IMR-90 (cell line): ENCODE measurements around the gene CPEB2. TPM values are rescaled to one million over a fixed set of nuclear protein-coding genes. Genes with fewer than 3 reads are reported as not detected.

ENCODE experiments used
- ATAC-seq: fragments of 200-7000 bp; cut with Tn5 transposase; 2 replicates; pipeline ENCODE4 v1.9.1; 2020; ENCODE audit warnings: low read depth, mild to moderate bottlenecking, moderate library complexity
- BruUV-seq: library from RNA; stranded (reverse); fragments of 400-500 nt; replicated peaks from 2 replicates; lab custom pipeline; 2021; lab: Mats Ljungman, UMichigan
- CTCF ChIA-PET: fragments of 300-600 bp; formaldehyde crosslinking; extraction: SDS; loops from one replicate; lab custom pipeline; 2021; ENCODE audit warnings: antibody characterized with exemption; lab: Yijun Ruan, JAX
- POLR2A ChIA-PET: fragments of 300-600 bp; sonication (Branson Sonifier 250); formaldehyde crosslinking; loops from one replicate; lab custom pipeline; 2022; ENCODE audit warnings: antibody characterized with exemption; ENCODE audit not compliant: unreplicated experiment; lab: Charles Lee
- DNase-seq: peaks from one replicate; pipeline ENCODE4 v3.0.0; 2013
- H2AFZ ChIP-seq: replicated peaks from 2 replicates; pipeline ENCODE3; 2013; ENCODE audit warnings: low read length, mild to moderate bottlenecking; ENCODE audit not compliant: poor library complexity
- H2AK5ac ChIP-seq: 2 replicates; pipeline ENCODE4 v1.6.1; 2013; ENCODE audit warnings: low read depth, low read length, inconsistent platforms
- H2AK9ac ChIP-seq: replicated peaks from 2 replicates; pipeline ENCODE3; 2013; ENCODE audit warnings: mild to moderate bottlenecking, low read depth, low read length, moderate library complexity; ENCODE audit not compliant: poor library complexity
- H2BK120ac ChIP-seq: 2 replicates; pipeline ENCODE4 v1.6.1; 2013; ENCODE audit warnings: low read depth, low read length, inconsistent platforms
- H2BK15ac ChIP-seq: 3 replicates; pipeline ENCODE4 v1.6.1; 2013; ENCODE audit warnings: low read depth, low read length, inconsistent platforms
- H2BK20ac ChIP-seq: 2 replicates; pipeline ENCODE4 v1.6.1; 2013; ENCODE audit warnings: low read depth, mild to moderate bottlenecking, inconsistent platforms, low read length, moderate library complexity
- H2BK5ac ChIP-seq: 2 replicates; pipeline ENCODE4 v1.6.1; 2013; ENCODE audit warnings: mild to moderate bottlenecking, low read depth, low read length, inconsistent platforms; ENCODE audit not compliant: poor library complexity, severe bottlenecking
- H3K14ac ChIP-seq: replicated peaks from 2 replicates; pipeline ENCODE4 v1.6.1; 2013; ENCODE audit warnings: low read depth, low read length, inconsistent platforms
- H3K18ac ChIP-seq: 2 replicates; pipeline ENCODE4 v1.6.1; 2013; ENCODE audit warnings: low read depth, low read length, control low read depth
- H3K23ac ChIP-seq: 2 replicates; pipeline ENCODE4 v1.6.1; 2013; ENCODE audit warnings: low read depth, low read length, inconsistent platforms
- H3K27ac ChIP-seq: 2 replicates; pipeline ENCODE4 v1.5.1; 2013; ENCODE audit warnings: mild to moderate bottlenecking, control low read depth, low read length; ENCODE audit not compliant: insufficient read depth
- H3K27me3 ChIP-seq: 2 replicates; pipeline ENCODE4 v1.6.1; 2013; ENCODE audit warnings: low read length; ENCODE audit not compliant: control insufficient read depth, insufficient read depth
- H3K36me3 ChIP-seq: 2 replicates; pipeline ENCODE4 v1.6.1; 2013; ENCODE audit warnings: low read length, mixed read lengths; ENCODE audit not compliant: control insufficient read depth, insufficient read depth
- H3K4ac ChIP-seq: 2 replicates; pipeline ENCODE4 v1.6.1; 2013; ENCODE audit warnings: low read depth, low read length, inconsistent platforms
- H3K4me1 ChIP-seq: 2 replicates; pipeline ENCODE4 v1.6.1; 2013; ENCODE audit warnings: low read length, mixed read lengths; ENCODE audit not compliant: control insufficient read depth, insufficient read depth
- H3K4me2 ChIP-seq: 2 replicates; pipeline ENCODE4 v1.6.1; 2013; ENCODE audit warnings: low read depth, mild to moderate bottlenecking, control low read depth, low read length, moderate library complexity
- H3K4me3 ChIP-seq: 2 replicates; pipeline ENCODE4 v1.5.1; 2013; ENCODE audit warnings: low read depth, mild to moderate bottlenecking, control low read depth, low read length, moderate library complexity; ENCODE audit not compliant: insufficient read depth
- H3K56ac ChIP-seq: 2 replicates; pipeline ENCODE4 v1.6.1; 2013; ENCODE audit warnings: low read length, inconsistent platforms; ENCODE audit not compliant: insufficient read depth; ENCODE audit errors: extremely low read depth
- H3K79me1 ChIP-seq, 2 experiments: 2 replicates each; pipeline ENCODE4 v1.6.1; 2013; ENCODE audit warnings: low read length in 2 of 2, inconsistent platforms in 1 of 2, low read depth in 1 of 2
- H3K9ac ChIP-seq: 2 replicates; pipeline ENCODE4 v1.6.1; 2013; ENCODE audit warnings: low read depth, low read length, control low read depth
- H3K9me1 ChIP-seq: 2 replicates; pipeline ENCODE4 v1.6.1; 2013; ENCODE audit warnings: low read length, inconsistent platforms; ENCODE audit not compliant: insufficient read depth
- H3K9me3 ChIP-seq: 2 replicates; pipeline ENCODE4 v1.6.1; 2013; ENCODE audit warnings: low read length; ENCODE audit not compliant: control insufficient read depth, insufficient read depth
- H4K20me1 ChIP-seq: 2 replicates; pipeline ENCODE4 v1.6.1; 2013; ENCODE audit warnings: low read length, inconsistent platforms; ENCODE audit not compliant: insufficient read depth
- H4K5ac ChIP-seq: 2 replicates; pipeline ENCODE4 v1.6.1; 2013; ENCODE audit warnings: mild to moderate bottlenecking, low read depth, low read length, control low read depth
- H4K8ac ChIP-seq, 2 experiments: 2 replicates each; pipeline ENCODE4 v1.6.1; 2013; ENCODE audit warnings: low read depth in 2 of 2, low read length in 2 of 2, control low read depth in 1 of 2, inconsistent platforms in 1 of 2
- H4K91ac ChIP-seq: 2 replicates; pipeline ENCODE4 v1.6.1; 2013; ENCODE audit warnings: low read depth, low read length, inconsistent platforms; ENCODE audit not compliant: insufficient read depth
- RAD21 ChIP-seq: IDR thresholded peaks from 2 replicates; pipeline ENCODE4 v1.6.1; 2012; ENCODE audit warnings: low read length, improper control_type of control experiment
- WGBS, 2 experiments: methylation state at CpG; one replicate each; pipeline versions ENCODE4 v1.1.5 to v1.1.7; 2013; ENCODE audit warnings: missing lambda C conversion rate in 2 of 2; ENCODE audit not compliant: insufficient read length in 1 of 2; ENCODE audit errors: extremely low coverage in 2 of 2; 5-methylcytosine and 5-hydroxymethylcytosine counted together
- dilution Hi-C: fragments of 300-500 bp; cut with HindIII; formaldehyde crosslinking; loops from one replicate; pipeline ENCODE4 v1.14.3; 2018; ENCODE audit warnings: low sequenced_read_pairs; ENCODE audit not compliant: unreplicated experiment
- in situ Hi-C: fragments of 300-500 bp; cut with MboI; formaldehyde crosslinking; loops from 3 replicates; pipeline ENCODE4 v1.14.3; 2019; ENCODE audit warnings: low sequenced_read_pairs, inconsistent platforms, mixed read lengths
- intact Hi-C: fragments of 100-400 bp; cut with micrococcal nuclease; formaldehyde crosslinking; loops from 2 replicates; pipeline ENCODE4 v1.10.0; 2022
- polyA plus RNA-seq, 3 experiments: library from polyadenylated mRNA; depleted of rRNA; stranded (reverse); fragments of >200 nt; gene quantifications; 2 replicates each; pipeline ENCODE4 v1.2.3, GENCODE V29; 2012; ENCODE audit warnings: low replicate concordance in 1 of 3
- total RNA-seq: library from RNA; depleted of rRNA; stranded (reverse); fragments of >200 nt; gene quantifications from 2 replicates; pipeline ENCODE4 v1.2.3, GENCODE V29; 2012

CPEB2 gene
- total and polyA plus RNA-seq, 2 of the 4 experiments (the other 2 are of a cell fraction) = 10.6 to 12.0 TPM

DNA sequence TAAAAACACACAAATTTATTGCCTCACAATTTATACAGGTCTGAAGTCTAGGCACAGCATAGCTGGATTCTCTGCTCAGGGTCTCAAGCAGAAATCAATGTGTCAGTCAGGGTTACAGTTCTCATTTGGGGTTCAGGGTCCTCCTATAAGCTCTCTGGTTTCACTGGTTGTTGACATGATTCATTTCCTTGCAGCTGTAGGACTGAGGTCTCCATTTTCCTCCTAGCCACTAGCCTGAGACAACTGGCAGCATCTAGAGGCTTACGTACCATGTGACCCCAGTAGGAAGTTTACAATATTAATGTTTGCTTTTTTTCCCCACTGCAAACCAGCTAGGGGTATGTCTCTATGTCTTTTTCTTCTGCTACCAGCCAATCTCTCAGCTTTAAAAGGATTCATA lies 102.5 kb downstream of the CPEB2 start:
- Histone ChIP-seq H3K4ac (no peak overlapping the region), H3K36me3 (no peaks in the 10 kb centered on the region), H4K91ac (no peak overlapping the region), H3K79me1 (no peaks in the 10 kb centered on the region), H3K4me1 (peaks cover 4% of the 10 kb centered on the region; the same call in 1 of the 2 replicates), H2AK5ac (no peak overlapping the region), H2AFZ (peak overlapping the region; percentile 56), H3K56ac (no peak overlapping the region), H4K5ac (no peak overlapping the region), H2BK20ac (no peak overlapping the region), H2BK5ac (no peak overlapping the region), H3K14ac (no peak overlapping the region), H2BK120ac (no peak overlapping the region), H3K4me3 (no peak overlapping the region), H3K9ac (no peak overlapping the region), H3K23ac (no peak overlapping the region), H2BK15ac (no peak overlapping the region), H3K18ac (no peak overlapping the region), H3K9me1 (no peaks in the 10 kb centered on the region), H3K27ac (no peak overlapping the region), H3K27me3 (no peaks in the 10 kb centered on the region), H3K9me3 (no peaks in the 10 kb centered on the region), H2AK9ac (no peak overlapping the region), H4K8ac (no peak overlapping the region), H4K20me1 (no peaks in the 10 kb centered on the region), H3K4me2 (no peak overlapping the region)
- in situ Hi-C loops (no loop called here), intact Hi-C loops (no loop called here), dilution Hi-C loops (no loop called here)
- ATAC-seq (peak; percentile 73), DNase-seq (peak; percentile 67)
- ChIA-PET CTCF (no interaction called here), POLR2A (no interaction called here)
- no TSS peak for BruUV-seq
- no peak for TF ChIP-seq RAD21
- no CpG with 5 or more reads among the region's 1 CpG for WGBS, 2 experiments
